ENCODE measurements around the gene CATSPERB.

DNA sequence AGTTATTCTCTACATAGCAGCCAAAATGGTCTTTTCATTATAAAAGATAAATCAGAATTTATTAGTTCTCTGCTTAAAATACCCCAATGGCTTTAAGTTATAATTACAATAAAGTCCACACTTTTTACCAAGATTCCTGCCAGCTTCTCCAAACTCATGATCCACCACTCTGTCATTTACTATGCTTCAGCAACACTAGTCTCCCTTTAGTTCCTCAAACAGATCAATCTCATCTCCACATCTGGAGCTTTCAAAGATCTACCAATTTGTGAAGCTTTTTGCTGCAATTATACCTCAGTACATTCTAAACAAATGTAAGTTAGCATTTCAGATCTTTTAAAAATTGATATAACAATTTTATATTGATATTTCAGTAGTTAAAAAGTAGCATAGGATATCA is 24.9 kb downstream of the CATSPERB start:
- TF ChIP-seq, protein P1, sequence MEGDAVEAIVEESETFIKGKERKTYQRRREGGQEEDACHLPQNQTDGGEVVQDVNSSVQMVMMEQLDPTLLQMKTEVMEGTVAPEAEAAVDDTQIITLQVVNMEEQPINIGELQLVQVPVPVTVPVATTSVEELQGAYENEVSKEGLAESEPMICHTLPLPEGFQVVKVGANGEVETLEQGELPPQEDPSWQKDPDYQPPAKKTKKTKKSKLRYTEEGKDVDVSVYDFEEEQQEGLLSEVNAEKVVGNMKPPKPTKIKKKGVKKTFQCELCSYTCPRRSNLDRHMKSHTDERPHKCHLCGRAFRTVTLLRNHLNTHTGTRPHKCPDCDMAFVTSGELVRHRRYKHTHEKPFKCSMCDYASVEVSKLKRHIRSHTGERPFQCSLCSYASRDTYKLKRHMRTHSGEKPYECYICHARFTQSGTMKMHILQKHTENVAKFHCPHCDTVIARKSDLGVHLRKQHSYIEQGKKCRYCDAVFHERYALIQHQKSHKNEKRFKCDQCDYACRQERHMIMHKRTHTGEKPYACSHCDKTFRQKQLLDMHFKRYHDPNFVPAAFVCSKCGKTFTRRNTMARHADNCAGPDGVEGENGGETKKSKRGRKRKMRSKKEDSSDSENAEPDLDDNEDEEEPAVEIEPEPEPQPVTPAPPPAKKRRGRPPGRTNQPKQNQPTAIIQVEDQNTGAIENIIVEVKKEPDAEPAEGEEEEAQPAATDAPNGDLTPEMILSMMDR (IDR thresholded peaks at IDR 0.05; ENCODE audit: extremely low read depth in 1 of 2, insufficient read depth in 1 of 2, low read depth in 1 of 2, low read length in 2 of 2) = no peak
- TF ChIP-seq POLR2A (IDR thresholded peaks at IDR 0.05; ENCODE audit: low read depth, low read length) (no peak), POLR2AphosphoS5 (IDR thresholded peaks at IDR 0.05; ENCODE audit: insufficient read depth, low read depth, low read length) (no peak), GATA2 (IDR thresholded peaks at IDR 0.05; ENCODE audit: insufficient read depth, insufficient read length, low read depth, low read length) (no peak)

All from endothelial cell of umbilical vein (primary cell).